Stimulated activated CD4-positive, alpha-beta T cell treated with anti-CD3 and anti-CD28 coated beads, Interleukin-15, amount 100 ng/mL, for 24 hours (primary cell): ENCODE measurements around the gene MACROD2.

Experiments
- DNase-seq: peaks from one replicate; pipeline ENCODE4 v3.0.0-alpha.2; 2020

Gene MACROD2

GRCh38 chr20:16078172-16078898, 2083.0 kb downstream of the MACROD2 start:
- DNase-seq = no peak

- no peak for DNase-seq
Observed at GRCh38 chr20:16081421-16081820, 2086.1 kb downstream of the MACROD2 start.

- no peak for DNase-seq
Observed at GRCh38 chr20:16082051-16082550, 2086.8 kb downstream of the MACROD2 start.

GRCh38 chr20:16083639-16084280, 2088.4 kb downstream of the MACROD2 start:
- no peak for DNase-seq

- no peak for DNase-seq
Observed at GRCh38 chr20:16095226-16095625, 2099.9 kb downstream of the MACROD2 start.

- DNase-seq = no peak
Observed at GRCh38 chr20:16096756-16097326, 2101.5 kb downstream of the MACROD2 start.

GRCh38 chr20:16097788-16098187, 2102.5 kb downstream of the MACROD2 start:
- no peak for DNase-seq

- DNase-seq = no peak
Observed at GRCh38 chr20:16098890-16099639, 2103.7 kb downstream of the MACROD2 start.

- DNase-seq = no peak
Observed at GRCh38 chr20:16100111-16100510, 2104.8 kb downstream of the MACROD2 start.

- DNase-seq = no peak
Observed at GRCh38 chr20:16100767-16101166, 2105.5 kb downstream of the MACROD2 start.
